Esophagus muscularis mucosa (tissue), 4 donors: Measurements from ENCODE around the gene EMSY.

ENCODE experiments used
- CTCF ChIP-seq, 3 experiments: fragments of 200-600 bp in 2 of 3; fragments of 450-650 bp in 1 of 3; sonication (generic) in 2 of 3; IDR thresholded peaks; one replicate each; pipeline ENCODE4 v1.5.1; 2017 to 2019; ENCODE audit warnings: antibody characterized with exemption in 3 of 3, mild to moderate bottlenecking in 2 of 3, moderate library complexity in 1 of 3
- EP300 ChIP-seq: sonication (generic); formaldehyde crosslinking; IDR thresholded peaks from one replicate; pipeline ENCODE4 v1.6.1; 2017; ENCODE audit warnings: antibody characterized with exemption
- POLR2A ChIP-seq: fragments of 450-650 bp; IDR thresholded peaks from one replicate; pipeline ENCODE4 v1.6.1; 2017; ENCODE audit warnings: antibody characterized with exemption, moderate library complexity, mild to moderate bottlenecking, low read depth
- POLR2AphosphoS5 ChIP-seq, 2 donors: sonication (generic); formaldehyde crosslinking; IDR thresholded peaks; one replicate each; pipeline ENCODE4 v1.6.1; 2017; ENCODE audit warnings: antibody characterized with exemption in 2 of 2

- no peak for TF ChIP-seq CTCF (IDR thresholded peaks at IDR 0.05)
- TF ChIP-seq EP300, result no peak
- no peak for TF ChIP-seq POLR2A
- TF ChIP-seq POLR2AphosphoS5 (IDR thresholded peaks at IDR 0.05), result no peak
Observed at GRCh38 chr11:76495019-76495418, 50.2 kb downstream of the EMSY start.
